K562 (cell line): ENCODE results near the gene SLC6A16. TPM values are rescaled to one million over a fixed set of nuclear protein-coding genes. Genes with fewer than 3 reads are reported as not detected.

Source experiments
- ADNP ChIP-seq: fragments of 200-800 bp; sonication (Bioruptor generic); IDR thresholded peaks from 2 replicates; pipeline ENCODE4 v1.6.1; 2016; ENCODE audit warnings: missing genetic modification characterization, missing compliant biosample characterization
- CHD7 ChIP-seq: fragments of 200-600 bp; sonication (generic); IDR thresholded peaks from one replicate; pipeline ENCODE4 v1.6.1; 2012; ENCODE audit warnings: mild to moderate bottlenecking, low read depth, low read length, inconsistent platforms
- MEIS2 ChIP-seq: fragments of 450-650 bp; IDR thresholded peaks from 2 replicates; pipeline ENCODE4 v1.6.1; 2014; ENCODE audit warnings: mild to moderate bottlenecking; ENCODE audit not compliant: partially characterized antibody
- NBN ChIP-seq: fragments of 450-650 bp; IDR thresholded peaks from 2 replicates; pipeline ENCODE4 v1.6.1; 2016; ENCODE audit warnings: low read depth, mild to moderate bottlenecking
- ZBTB9 ChIP-seq: fragments of 450-650 bp; formaldehyde crosslinking; IDR thresholded peaks from 2 replicates; pipeline ENCODE4 v1.4.0; 2020; ENCODE audit warnings: mild to moderate bottlenecking, moderate library complexity
- ZFP36 ChIP-seq: fragments of 150-350 bp; IDR thresholded peaks from 2 replicates; pipeline ENCODE4 v1.6.1; 2018; ENCODE audit warnings: low read length, low read depth; ENCODE audit not compliant: partially characterized antibody
- ZNF184 ChIP-seq: sonication (generic); formaldehyde crosslinking; IDR thresholded peaks from 2 replicates; pipeline ENCODE4 v1.5.0; 2020; ENCODE audit warnings: missing genetic modification reagents
- ZNF77 ChIP-seq: fragments of 250-450 bp; sonication (Bioruptor Pico); IDR thresholded peaks from 2 replicates; pipeline ENCODE4 v1.5.0; 2020
- polyA plus RNA-seq, 8 experiments: library from polyadenylated mRNA; depleted of rRNA in 4 of 8; stranded (reverse) in 5 of 8; unstranded in 3 of 8; fragments of >200 nt; fragmentation: Nextera tagmentation in 2 of 8; fragmentation: Illumina TruSeq in 1 of 8; extraction: Ambion mirVana in 2 of 8; extraction: Trizol in 1 of 8; gene quantifications; 2 replicates each; pipeline versions ENCODE4 v1.2.1 to v1.2.3, GENCODE V29; 2011 to 2014; ENCODE audit warnings: inconsistent platforms in 1 of 8, missing spikeins in 1 of 8
- total RNA-seq, 7 experiments: library from RNA; depleted of rRNA in 6 of 7; stranded (reverse); fragments of >200 nt in 6 of 7; fragmentation: Illumina TruSeq in 2 of 7; extraction: Trizol in 2 of 7; gene quantifications; 2 replicates each; pipeline versions ENCODE4 v1.2.1 to v1.2.3, GENCODE V29; 2011 to 2021; ENCODE audit warnings: low replicate concordance in 1 of 7
- TF ChIP-seq, protein P1 (sequence below): sonication (generic); formaldehyde crosslinking; IDR thresholded peaks from 2 replicates; pipeline ENCODE4 v1.8.1; 2023; ENCODE audit warnings: mild to moderate bottlenecking, missing genetic modification reagents
- TF ChIP-seq, protein P2 (sequence below): sonication (generic); formaldehyde crosslinking; IDR thresholded peaks from 2 replicates; pipeline ENCODE4 v1.8.0; 2022; ENCODE audit warnings: missing genetic modification reagents, mild to moderate bottlenecking, borderline replicate concordance

Gene SLC6A16
- total and polyA plus RNA-seq, 9 of the 15 experiments (the other 6 are each of a cell fraction or from before 2014, with no cell fraction given): 0.05 to 0.95 (median 0.36) TPM

DNA sequence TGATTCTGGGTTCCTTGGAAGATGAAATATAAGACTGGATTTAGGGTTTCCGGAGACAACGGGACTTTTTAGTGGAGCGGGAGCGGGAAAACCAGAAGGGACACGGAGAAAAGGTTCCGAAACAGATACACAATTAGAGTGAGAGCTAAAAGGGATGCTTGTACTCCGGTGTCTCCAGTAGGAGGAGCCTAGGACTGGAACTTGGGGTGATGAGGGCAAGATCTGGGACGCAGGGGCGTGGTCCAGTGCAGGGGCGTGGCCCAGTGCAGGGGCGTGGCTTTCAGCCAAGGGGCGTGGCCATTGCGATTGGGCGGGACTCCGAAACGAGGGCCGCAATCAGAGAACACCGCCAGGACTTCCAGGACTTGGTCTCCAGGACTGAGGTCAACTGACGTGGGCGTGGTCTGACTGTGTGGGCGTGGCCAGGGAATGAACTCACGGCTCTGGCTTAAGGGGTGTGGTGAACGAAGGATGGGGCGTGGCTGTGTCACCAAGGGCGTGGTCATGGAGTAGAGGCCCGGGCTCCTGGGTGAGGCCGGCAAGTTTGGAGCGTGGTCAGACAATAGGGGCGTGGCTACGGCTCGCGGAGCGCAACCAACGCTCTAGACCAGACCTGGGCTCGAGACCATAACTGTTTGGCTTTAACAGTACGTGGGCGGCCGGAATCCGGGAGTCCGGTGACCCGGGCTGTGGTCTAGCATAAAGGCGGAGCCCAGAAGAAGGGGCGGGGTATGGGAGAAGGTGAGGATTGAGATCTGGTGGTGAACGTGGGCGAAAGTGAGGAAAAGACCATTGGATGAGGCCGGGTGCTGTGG lies 38.5 kb upstream of the SLC6A16 start, which contains the start of gene DKKL1 (continued):
- TF ChIP-seq ZBTB9 (CRISPR knock-in tag) (no peak), NBN (no peak), ZNF184 (CRISPR knock-in tag) (no peak), ZNF77 (CRISPR knock-in tag) (no peak), ZFP36 (no peak), CHD7 (no peak), MEIS2 (peak; percentile 90), ADNP (no peak)
- TF ChIP-seq, protein P1, sequence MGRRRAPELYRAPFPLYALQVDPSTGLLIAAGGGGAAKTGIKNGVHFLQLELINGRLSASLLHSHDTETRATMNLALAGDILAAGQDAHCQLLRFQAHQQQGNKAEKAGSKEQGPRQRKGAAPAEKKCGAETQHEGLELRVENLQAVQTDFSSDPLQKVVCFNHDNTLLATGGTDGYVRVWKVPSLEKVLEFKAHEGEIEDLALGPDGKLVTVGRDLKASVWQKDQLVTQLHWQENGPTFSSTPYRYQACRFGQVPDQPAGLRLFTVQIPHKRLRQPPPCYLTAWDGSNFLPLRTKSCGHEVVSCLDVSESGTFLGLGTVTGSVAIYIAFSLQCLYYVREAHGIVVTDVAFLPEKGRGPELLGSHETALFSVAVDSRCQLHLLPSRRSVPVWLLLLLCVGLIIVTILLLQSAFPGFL: no peak
- TF ChIP-seq, protein P2, sequence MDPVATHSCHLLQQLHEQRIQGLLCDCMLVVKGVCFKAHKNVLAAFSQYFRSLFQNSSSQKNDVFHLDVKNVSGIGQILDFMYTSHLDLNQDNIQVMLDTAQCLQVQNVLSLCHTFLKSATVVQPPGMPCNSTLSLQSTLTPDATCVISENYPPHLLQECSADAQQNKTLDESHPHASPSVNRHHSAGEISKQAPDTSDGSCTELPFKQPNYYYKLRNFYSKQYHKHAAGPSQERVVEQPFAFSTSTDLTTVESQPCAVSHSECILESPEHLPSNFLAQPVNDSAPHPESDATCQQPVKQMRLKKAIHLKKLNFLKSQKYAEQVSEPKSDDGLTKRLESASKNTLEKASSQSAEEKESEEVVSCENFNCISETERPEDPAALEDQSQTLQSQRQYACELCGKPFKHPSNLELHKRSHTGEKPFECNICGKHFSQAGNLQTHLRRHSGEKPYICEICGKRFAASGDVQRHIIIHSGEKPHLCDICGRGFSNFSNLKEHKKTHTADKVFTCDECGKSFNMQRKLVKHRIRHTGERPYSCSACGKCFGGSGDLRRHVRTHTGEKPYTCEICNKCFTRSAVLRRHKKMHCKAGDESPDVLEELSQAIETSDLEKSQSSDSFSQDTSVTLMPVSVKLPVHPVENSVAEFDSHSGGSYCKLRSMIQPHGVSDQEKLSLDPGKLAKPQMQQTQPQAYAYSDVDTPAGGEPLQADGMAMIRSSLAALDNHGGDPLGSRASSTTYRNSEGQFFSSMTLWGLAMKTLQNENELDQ (CRISPR knock-in tag): no peak
